ENCODE results near the gene FLYWCH2.

- TF ChIP-seq CTCF (IDR thresholded peaks at IDR 0.05) (peak; percentile 96), EZH2 (IDR thresholded peaks at IDR 0.05) (no peak)
Observed at GRCh38 chr16:2927010-2927646, 44.1 kb downstream of the FLYWCH2 start.
